ENCODE results near the gene AXL.

Gene AXL

GRCh38 chr19:41234512-41235168 lies 15.6 kb downstream of the AXL start:
- Histone ChIP-seq H4K12ac (ENCODE audit: low read depth, low read length) (no peak overlapping the region), H2BK12ac (ENCODE audit: low read length) (no peak overlapping the region), H3K9ac (ENCODE audit: low read length) (no peak overlapping the region), H2AK5ac (ENCODE audit: low read length) (no peak overlapping the region), H2BK120ac (ENCODE audit: insufficient read depth, low read length, poor library complexity) (no peak overlapping the region), H3K9me3 (ENCODE audit: insufficient read depth, low read depth, low read length) (peaks cover 9% of the 10 kb centered on the region), H4K91ac (ENCODE audit: low read depth, low read length) (no peak overlapping the region), H3K79me2 (ENCODE audit: control insufficient read depth, insufficient read depth, low read length, poor library complexity) (no peaks in the 10 kb centered on the region), H3K4me1 (ENCODE audit: control insufficient read depth in 1 of 2, insufficient read depth in 2 of 2, low read length in 2 of 2) (no peaks in the 10 kb centered on the region), H4K8ac (ENCODE audit: low read depth, low read length) (no peak overlapping the region), H3K14ac (ENCODE audit: low read length) (no peak overlapping the region), H3K27ac (ENCODE audit: low read depth, low read length) (no peak overlapping the region), H3K36me3 (ENCODE audit: control insufficient read depth in 1 of 2, insufficient read depth in 2 of 2, low read length in 2 of 2) (peaks cover 51 to 61% of the 10 kb centered on the region in 2 experiments), H3K23ac (ENCODE audit: low read length) (no peak overlapping the region), H3K4ac (ENCODE audit: low read depth, low read length) (no peak overlapping the region), H3K4me2 (ENCODE audit: low read length) (no peak overlapping the region), H2AFZ (ENCODE audit: insufficient read depth, low read length, poor library complexity) (no peak overlapping the region), H3K18ac (ENCODE audit: low read length) (no peak overlapping the region), H3K79me1 (ENCODE audit: low read length) (no peaks in the 10 kb centered on the region), H3K27me3 (ENCODE audit: insufficient read depth, low read length) (no peaks in the 10 kb centered on the region), H2BK5ac (ENCODE audit: low read depth, low read length, poor library complexity) (no peak overlapping the region), H3K4me3 (ENCODE audit: low read depth, low read length) (no peak overlapping the region)
- no peak for DNase-seq
- WGBS (ENCODE audit: extremely low coverage, insufficient coverage, insufficient read length) = no CpG with 5 or more reads among the region's 8 CpGs

GRCh38 chr19:41235480-41235879 lies 16.5 kb downstream of the AXL start:
- Histone ChIP-seq H3K23ac (ENCODE audit: low read length) (no peak overlapping the region), H3K4me3 (ENCODE audit: low read depth, low read length) (no peak overlapping the region), H3K27ac (ENCODE audit: low read depth, low read length) (no peak overlapping the region), H2AFZ (ENCODE audit: insufficient read depth, low read length, poor library complexity) (no peak overlapping the region), H3K79me1 (ENCODE audit: low read length) (no peaks in the 10 kb centered on the region), H3K79me2 (ENCODE audit: control insufficient read depth, insufficient read depth, low read length, poor library complexity) (no peaks in the 10 kb centered on the region), H3K18ac (ENCODE audit: low read length) (no peak overlapping the region), H3K4ac (ENCODE audit: low read depth, low read length) (no peak overlapping the region), H3K9me3 (ENCODE audit: insufficient read depth, low read depth, low read length) (peaks cover 6% of the 10 kb centered on the region), H4K12ac (ENCODE audit: low read depth, low read length) (no peak overlapping the region), H4K8ac (ENCODE audit: low read depth, low read length) (no peak overlapping the region), H3K9ac (ENCODE audit: low read length) (no peak overlapping the region), H2BK5ac (ENCODE audit: low read depth, low read length, poor library complexity) (no peak overlapping the region), H2BK12ac (ENCODE audit: low read length) (no peak overlapping the region), H2AK5ac (ENCODE audit: low read length) (no peak overlapping the region), H3K27me3 (ENCODE audit: insufficient read depth, low read length) (no peaks in the 10 kb centered on the region), H3K36me3 (ENCODE audit: control insufficient read depth in 1 of 2, insufficient read depth in 2 of 2, low read length in 2 of 2) (peaks cover 51 to 65% of the 10 kb centered on the region in 2 experiments), H4K91ac (ENCODE audit: low read depth, low read length) (no peak overlapping the region), H3K4me1 (ENCODE audit: control insufficient read depth in 1 of 2, insufficient read depth in 2 of 2, low read length in 2 of 2) (no peaks in the 10 kb centered on the region), H3K4me2 (ENCODE audit: low read length) (no peak overlapping the region), H2BK120ac (ENCODE audit: insufficient read depth, low read length, poor library complexity) (no peak overlapping the region), H3K14ac (ENCODE audit: low read length) (no peak overlapping the region)
- DNase-seq = no peak
- WGBS (ENCODE audit: extremely low coverage, insufficient coverage, insufficient read length) = no CpG with 5 or more reads among the region's 4 CpGs

- Histone ChIP-seq H3K4ac (ENCODE audit: low read depth, low read length) (no peak overlapping the region), H3K27me3 (ENCODE audit: insufficient read depth, low read length) (no peaks in the 10 kb centered on the region), H4K12ac (ENCODE audit: low read depth, low read length) (no peak overlapping the region), H3K9me3 (ENCODE audit: insufficient read depth, low read depth, low read length) (peaks cover 3% of the 10 kb centered on the region), H3K4me2 (ENCODE audit: low read length) (no peak overlapping the region), H3K4me1 (ENCODE audit: control insufficient read depth in 1 of 2, insufficient read depth in 2 of 2, low read length in 2 of 2) (no peaks in the 10 kb centered on the region), H3K18ac (ENCODE audit: low read length) (no peak overlapping the region), H3K79me2 (ENCODE audit: control insufficient read depth, insufficient read depth, low read length, poor library complexity) (no peaks in the 10 kb centered on the region), H3K4me3 (ENCODE audit: low read depth, low read length) (no peak overlapping the region), H3K36me3 (ENCODE audit: control insufficient read depth in 1 of 2, insufficient read depth in 2 of 2, low read length in 2 of 2) (peaks cover 55 to 77% of the 10 kb centered on the region in 2 experiments), H3K79me1 (ENCODE audit: low read length) (no peaks in the 10 kb centered on the region), H4K91ac (ENCODE audit: low read depth, low read length) (no peak overlapping the region), H3K9ac (ENCODE audit: low read length) (no peak overlapping the region), H2BK12ac (ENCODE audit: low read length) (no peak overlapping the region), H3K27ac (ENCODE audit: low read depth, low read length) (no peak overlapping the region), H4K8ac (ENCODE audit: low read depth, low read length) (no peak overlapping the region), H3K23ac (ENCODE audit: low read length) (no peak overlapping the region), H2BK120ac (ENCODE audit: insufficient read depth, low read length, poor library complexity) (no peak overlapping the region), H2AK5ac (ENCODE audit: low read length) (no peak overlapping the region), H3K14ac (ENCODE audit: low read length) (no peak overlapping the region), H2AFZ (ENCODE audit: insufficient read depth, low read length, poor library complexity) (no peak overlapping the region), H2BK5ac (ENCODE audit: low read depth, low read length, poor library complexity) (no peak overlapping the region)
- DNase-seq = no peak
- whole genome bisulfite sequencing (ENCODE audit: extremely low coverage, insufficient coverage, insufficient read length) = no CpG with 5 or more reads among the region's 10 CpGs
Measured at GRCh38 chr19:41238244-41238643, 19.2 kb downstream of the AXL start.

GRCh38 chr19:41239363-41239762 lies 20.3 kb downstream of the AXL start:
- no peaks in the 10 kb centered on the region for H3K79me1 ChIP-seq (ENCODE audit: low read length)
- H2BK5ac ChIP-seq (ENCODE audit: low read depth, low read length, poor library complexity) = no peak overlapping the region
- WGBS (ENCODE audit: extremely low coverage, insufficient coverage, insufficient read length) = no CpG with 5 or more reads among the region's 9 CpGs
- no peak overlapping the region for H2BK12ac ChIP-seq (ENCODE audit: low read length)
- no peak overlapping the region for H2AFZ ChIP-seq (ENCODE audit: insufficient read depth, low read length, poor library complexity)
- H3K23ac ChIP-seq (ENCODE audit: low read length) = no peak overlapping the region
- H4K8ac ChIP-seq (ENCODE audit: low read depth, low read length) = no peak overlapping the region
- no peak overlapping the region for H3K27ac ChIP-seq (ENCODE audit: low read depth, low read length)
- peaks cover 3% of the 10 kb centered on the region for H3K9me3 ChIP-seq (ENCODE audit: insufficient read depth, low read depth, low read length)
- no peak overlapping the region for H3K4me3 ChIP-seq (ENCODE audit: low read depth, low read length)
- H3K9ac ChIP-seq (ENCODE audit: low read length) = no peak overlapping the region
- H3K14ac ChIP-seq (ENCODE audit: low read length) = no peak overlapping the region
- no peak overlapping the region for H4K91ac ChIP-seq (ENCODE audit: low read depth, low read length)
- H3K36me3 ChIP-seq (ENCODE audit: control insufficient read depth in 1 of 2, insufficient read depth in 2 of 2, low read length in 2 of 2) = peaks cover 54 to 74% of the 10 kb centered on the region in 2 experiments
- DNase-seq = no peak
- H3K4me2 ChIP-seq (ENCODE audit: low read length) = no peak overlapping the region
- no peaks in the 10 kb centered on the region for H3K79me2 ChIP-seq (ENCODE audit: control insufficient read depth, insufficient read depth, low read length, poor library complexity)
- no peaks in the 10 kb centered on the region for H3K27me3 ChIP-seq (ENCODE audit: insufficient read depth, low read length)
- no peak overlapping the region for H3K4ac ChIP-seq (ENCODE audit: low read depth, low read length)
- H2BK120ac ChIP-seq (ENCODE audit: insufficient read depth, low read length, poor library complexity) = no peak overlapping the region
- H4K12ac ChIP-seq (ENCODE audit: low read depth, low read length) = no peak overlapping the region
- H3K4me1 ChIP-seq (ENCODE audit: control insufficient read depth in 1 of 2, insufficient read depth in 2 of 2, low read length in 2 of 2) = no peaks in the 10 kb centered on the region
- no peak overlapping the region for H3K18ac ChIP-seq (ENCODE audit: low read length)
- no peak overlapping the region for H2AK5ac ChIP-seq (ENCODE audit: low read length)

Measured in trophoblast cell (in vitro differentiated cells and primary cell).